ENCODE results near the gene C12orf56.
A peak's percentile ranks its signal among the peaks of the same experiment; 100 is the strongest.

DNA sequence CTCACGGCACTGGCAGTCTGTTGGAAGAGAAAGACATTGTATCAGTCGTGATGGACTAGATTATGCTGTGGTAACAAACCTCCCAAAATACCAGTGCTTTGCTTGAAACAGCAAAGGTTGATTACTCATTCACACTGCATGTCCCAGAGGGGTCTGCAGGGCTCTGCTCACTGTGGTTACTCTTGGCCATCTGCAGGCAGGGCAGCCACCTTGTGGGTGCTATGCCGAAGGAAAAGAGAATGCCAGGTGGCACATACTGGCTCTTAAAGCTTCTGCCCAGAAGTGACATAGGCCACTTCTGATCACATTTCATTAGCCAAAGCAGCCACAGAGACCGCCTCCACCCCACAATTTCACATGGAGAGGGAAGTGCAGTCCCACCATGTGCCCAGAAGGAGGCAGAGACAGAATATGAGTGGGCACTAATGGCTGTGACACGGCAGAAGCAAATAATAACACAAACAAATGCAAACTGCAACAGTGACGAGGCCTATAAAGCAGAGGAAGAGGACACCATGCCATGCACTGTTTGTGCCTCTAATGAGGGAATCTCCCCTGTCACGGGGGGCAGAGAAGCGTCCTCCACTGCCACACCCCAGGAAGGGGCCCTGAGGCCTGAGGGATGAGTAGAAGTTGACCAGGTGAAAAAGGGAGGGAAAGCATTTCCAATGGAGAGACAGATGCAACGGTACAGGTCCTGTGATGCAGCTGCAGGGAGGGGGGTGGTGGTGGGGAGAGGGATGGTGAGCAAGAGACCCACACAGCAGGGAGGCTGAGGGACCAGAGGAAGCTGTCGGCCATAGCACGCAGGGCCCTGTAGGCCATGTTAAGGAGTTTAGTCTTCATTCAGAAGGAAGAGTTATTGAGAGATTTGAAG lies 116.8 kb downstream of the C12orf56 start:
- TF ChIP-seq, protein P1, sequence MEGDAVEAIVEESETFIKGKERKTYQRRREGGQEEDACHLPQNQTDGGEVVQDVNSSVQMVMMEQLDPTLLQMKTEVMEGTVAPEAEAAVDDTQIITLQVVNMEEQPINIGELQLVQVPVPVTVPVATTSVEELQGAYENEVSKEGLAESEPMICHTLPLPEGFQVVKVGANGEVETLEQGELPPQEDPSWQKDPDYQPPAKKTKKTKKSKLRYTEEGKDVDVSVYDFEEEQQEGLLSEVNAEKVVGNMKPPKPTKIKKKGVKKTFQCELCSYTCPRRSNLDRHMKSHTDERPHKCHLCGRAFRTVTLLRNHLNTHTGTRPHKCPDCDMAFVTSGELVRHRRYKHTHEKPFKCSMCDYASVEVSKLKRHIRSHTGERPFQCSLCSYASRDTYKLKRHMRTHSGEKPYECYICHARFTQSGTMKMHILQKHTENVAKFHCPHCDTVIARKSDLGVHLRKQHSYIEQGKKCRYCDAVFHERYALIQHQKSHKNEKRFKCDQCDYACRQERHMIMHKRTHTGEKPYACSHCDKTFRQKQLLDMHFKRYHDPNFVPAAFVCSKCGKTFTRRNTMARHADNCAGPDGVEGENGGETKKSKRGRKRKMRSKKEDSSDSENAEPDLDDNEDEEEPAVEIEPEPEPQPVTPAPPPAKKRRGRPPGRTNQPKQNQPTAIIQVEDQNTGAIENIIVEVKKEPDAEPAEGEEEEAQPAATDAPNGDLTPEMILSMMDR (conservative IDR thresholded peaks at IDR 0.05): peak; percentile 75
- TF ChIP-seq ZFX (IDR thresholded peaks at IDR 0.05): no peak

Measured in C4-2B (cell line).